Smooth muscle cell (in vitro differentiated cells): ENCODE measurements around the gene SWAP70. TPM values are rescaled to one million over a fixed set of nuclear protein-coding genes. Genes with fewer than 3 reads are reported as not detected.

Experiments
- DNase-seq: peaks from one replicate; lab custom pipeline; 2025; ENCODE audit not compliant: unreplicated experiment; lab: John Stamatoyannopoulos, UW
- H2AFZ ChIP-seq: fragments of 200-600 bp; sonication (generic); 2 replicates; pipeline ENCODE4 v1.6.0; 2016; ENCODE audit warnings: antibody characterized with exemption, low read depth, mild to moderate bottlenecking
- H3F3A ChIP-seq: fragments of 200-600 bp; sonication (generic); 2 replicates; pipeline ENCODE4 v1.6.0; 2017; ENCODE audit warnings: antibody characterized with exemption, low read depth
- H3K27ac ChIP-seq: fragments of 200-600 bp; sonication (generic); 2 replicates; pipeline ENCODE4 v1.5.1; 2016; ENCODE audit warnings: low read depth, mild to moderate bottlenecking
- H3K27me3 ChIP-seq: fragments of 200-600 bp; sonication (generic); 2 replicates; pipeline ENCODE4 v1.6.1; 2016; ENCODE audit warnings: low read depth, mild to moderate bottlenecking
- H3K36me3 ChIP-seq: fragments of 200-600 bp; sonication (generic); 2 replicates; pipeline ENCODE4 v1.5.1; 2016; ENCODE audit warnings: low read depth
- H3K4me1 ChIP-seq: fragments of 200-600 bp; sonication (generic); 2 replicates; pipeline ENCODE4 v1.5.1; 2016; ENCODE audit warnings: low read depth
- H3K4me2 ChIP-seq: fragments of 200-600 bp; sonication (generic); 2 replicates; pipeline ENCODE4 v1.6.0; 2016; ENCODE audit warnings: mild to moderate bottlenecking
- H3K4me3 ChIP-seq: fragments of 200-600 bp; sonication (generic); 2 replicates; pipeline ENCODE4 v1.5.1; 2016; ENCODE audit warnings: mild to moderate bottlenecking
- H3K79me2 ChIP-seq: fragments of 200-600 bp; sonication (generic); 2 replicates; pipeline ENCODE4 v1.6.0; 2016; ENCODE audit warnings: low read depth, mild to moderate bottlenecking
- H3K9ac ChIP-seq: fragments of 200-600 bp; sonication (generic); 2 replicates; pipeline ENCODE4 v1.6.0; 2016; ENCODE audit warnings: low read depth
- H3K9me3 ChIP-seq: fragments of 200-600 bp; sonication (generic); replicated peaks from 2 replicates; pipeline ENCODE4 v1.5.1; 2016; ENCODE audit warnings: low read depth
- H4K20me1 ChIP-seq: fragments of 200-600 bp; sonication (generic); 2 replicates; pipeline ENCODE4 v1.6.0; 2016; ENCODE audit warnings: low read depth
- CTCF ChIP-seq: fragments of 200-600 bp; sonication (generic); IDR thresholded peaks from 2 replicates; pipeline ENCODE4 v1.5.1; 2017; ENCODE audit warnings: borderline replicate concordance, mild to moderate bottlenecking, antibody characterized with exemption; ENCODE audit not compliant: insufficient read depth, poor library complexity, severe bottlenecking
- WGBS: methylation state at CpG from one replicate; pipeline ENCODE4 v1.1.7; 2016; ENCODE audit warnings: low lambda C conversion rate; 5-methylcytosine and 5-hydroxymethylcytosine counted together
- polyA plus RNA-seq: library from polyadenylated mRNA; unstranded; fragments of >200 nt; fragmentation: Nextera tagmentation; extraction: Ambion mirVana; gene quantifications from 2 replicates; pipeline ENCODE4 v1.2.1, GENCODE V29; 2016
- total RNA-seq: library from RNA; depleted of rRNA; stranded (reverse); fragments of >200 nt; gene quantifications from 2 replicates; pipeline ENCODE4 v1.2.3, GENCODE V29; 2014

The SWAP70 gene
- total and polyA plus RNA-seq, 2 experiments from 2014 or later, result 15.4 to 17.8 TPM

- Histone ChIP-seq H3K4me2 (no peak overlapping the region), H4K20me1 (no peaks in the 10 kb centered on the region), H3K9ac (no peak overlapping the region), H3F3A (no peaks in the 10 kb centered on the region), H3K4me1 (peaks cover 26% of the 10 kb centered on the region), H3K36me3 (no peaks in the 10 kb centered on the region), H3K27ac (no peak overlapping the region), H3K27me3 (no peaks in the 10 kb centered on the region), H3K9me3 (no peaks in the 10 kb centered on the region), H3K79me2 (no peaks in the 10 kb centered on the region), H2AFZ (no peak overlapping the region), H3K4me3 (no peak overlapping the region)
- TF ChIP-seq CTCF, result no peak
- 90% methylated on average over 6 of the region's 6 CpGs for WGBS
- DNase-seq, result no peak
Measured at GRCh38 chr11:9629064-9629463, 34.8 kb upstream of the SWAP70 start.

- WGBS, result 94% methylated on average over 2 of the region's 2 CpGs
- Histone ChIP-seq H3K9me3 (no peaks in the 10 kb centered on the region), H3K4me3 (no peak overlapping the region), H3F3A (no peaks in the 10 kb centered on the region), H3K79me2 (no peaks in the 10 kb centered on the region), H3K4me2 (no peak overlapping the region), H3K27me3 (no peaks in the 10 kb centered on the region), H2AFZ (no peak overlapping the region), H4K20me1 (no peaks in the 10 kb centered on the region), H3K4me1 (no peaks in the 10 kb centered on the region), H3K36me3 (no peaks in the 10 kb centered on the region), H3K9ac (no peak overlapping the region), H3K27ac (no peak overlapping the region)
- no peak for TF ChIP-seq CTCF
- DNase-seq, result no peak
Measured at GRCh38 chr11:9633679-9634078, 30.2 kb upstream of the SWAP70 start.

GRCh38 chr11:9636691-9637090 is 27.2 kb upstream of the SWAP70 start:
- H4K20me1 ChIP-seq, result no peaks in the 10 kb centered on the region
- DNase-seq, result no peak

More at GRCh38 chr11:9636691-9637090, 27.2 kb upstream of the SWAP70 start:
- Histone ChIP-seq H3K4me3 (no peak overlapping the region), H3K36me3 (no peaks in the 10 kb centered on the region), H3F3A (no peaks in the 10 kb centered on the region), H3K4me1 (no peaks in the 10 kb centered on the region), H3K27ac (no peak overlapping the region), H3K9ac (no peak overlapping the region), H3K79me2 (no peaks in the 10 kb centered on the region), H3K4me2 (no peak overlapping the region), H2AFZ (no peak overlapping the region), H3K27me3 (no peaks in the 10 kb centered on the region), H3K9me3 (no peaks in the 10 kb centered on the region)
- 100% methylated on average over 1 of the region's 1 CpG for WGBS
- TF ChIP-seq CTCF, result no peak
